ENCODE data around the gene KCTD4.
"Not testable (repeated sequence)": the region's sequence is repeated elsewhere in the genome, so short reads cannot be mapped to it uniquely, and the experiment has no call there.

The KCTD4 gene

GRCh38 chr13:45200701-45201232 lies at the start of gene KCTD4:
KCTD4 (minus strand) TSS chr13:45201045; CDS start chr13:45194567, 6,478 bp downstream.
- DNase-seq = no peak

- DNase-seq = no peak
These were observed 48.8 kb upstream of the KCTD4 start for GRCh38 chr13:45249662-45250061.

- not testable (repeated sequence) for DNase-seq
These were observed 43.9 kb upstream of the KCTD4 start for GRCh38 chr13:45244736-45245135.

GRCh38 chr13:45243077-45243476 lies 42.2 kb upstream of the KCTD4 start:
- DNase-seq = no peak

- DNase-seq = no peak
These were observed 41.7 kb upstream of the KCTD4 start for GRCh38 chr13:45242524-45242923.

GRCh38 chr13:45242070-45242469 lies 41.2 kb upstream of the KCTD4 start:
- no peak for DNase-seq

- DNase-seq = no peak
These were observed 39.3 kb upstream of the KCTD4 start for GRCh38 chr13:45240143-45240542.

GRCh38 chr13:45238945-45239795 lies 38.3 kb upstream of the KCTD4 start:
- DNase-seq = no peak

- DNase-seq = no peak
These were observed 31.7 kb upstream of the KCTD4 start for GRCh38 chr13:45232591-45232990.

GRCh38 chr13:45231722-45232121 lies 30.9 kb upstream of the KCTD4 start:
- no peak for DNase-seq

- DNase-seq = no peak
These were observed 30.5 kb upstream of the KCTD4 start for GRCh38 chr13:45231305-45231704.

- DNase-seq = no peak
These were observed 28.3 kb upstream of the KCTD4 start for GRCh38 chr13:45229172-45229571.

- no peak for DNase-seq
These were observed 27.2 kb upstream of the KCTD4 start for GRCh38 chr13:45228002-45228401.

GRCh38 chr13:45226024-45226423 lies 25.2 kb upstream of the KCTD4 start:
- DNase-seq = no peak

GRCh38 chr13:45225370-45225769 lies 24.5 kb upstream of the KCTD4 start:
- no peak for DNase-seq

GRCh38 chr13:45224176-45224575 lies 23.3 kb upstream of the KCTD4 start:
- DNase-seq = no peak

- no peak for DNase-seq
These were observed 22.1 kb upstream of the KCTD4 start for GRCh38 chr13:45222919-45223318.

GRCh38 chr13:45222516-45222915 lies 21.7 kb upstream of the KCTD4 start:
- no peak for DNase-seq

- DNase-seq = no peak
These were observed 19.6 kb upstream of the KCTD4 start for GRCh38 chr13:45220403-45220802.

GRCh38 chr13:45219938-45220375 lies 19.1 kb upstream of the KCTD4 start:
- no peak for DNase-seq

- no peak for DNase-seq
These were observed 18.5 kb upstream of the KCTD4 start for GRCh38 chr13:45219123-45219891.

GRCh38 chr13:45218689-45219088 lies 17.8 kb upstream of the KCTD4 start:
- DNase-seq = no peak

GRCh38 chr13:45216193-45216592 lies 15.3 kb upstream of the KCTD4 start:
- no peak for DNase-seq

All from CD4-positive, alpha-beta T cell treated with Interleukin-17A for 1 hour (primary cell).